Smooth muscle cell of the brain vasculature (primary cell): ENCODE data around the gene POC5.
A peak's percentile ranks its signal among the peaks of the same experiment; 100 is the strongest.
"Not testable (repeated sequence)": the region's sequence is repeated elsewhere in the genome, so short reads cannot be mapped to it uniquely, and the experiment has no call there.

Experiments
- DNase-seq: peaks from one replicate; pipeline ENCODE4 v3.0.0-alpha.2; 2012; ENCODE audit warnings: low read depth, low spot score

The POC5 gene

GRCh38 chr5:75706775-75707174 is 10.5 kb downstream of the POC5 start:
- DNase-seq: no peak

DNA sequence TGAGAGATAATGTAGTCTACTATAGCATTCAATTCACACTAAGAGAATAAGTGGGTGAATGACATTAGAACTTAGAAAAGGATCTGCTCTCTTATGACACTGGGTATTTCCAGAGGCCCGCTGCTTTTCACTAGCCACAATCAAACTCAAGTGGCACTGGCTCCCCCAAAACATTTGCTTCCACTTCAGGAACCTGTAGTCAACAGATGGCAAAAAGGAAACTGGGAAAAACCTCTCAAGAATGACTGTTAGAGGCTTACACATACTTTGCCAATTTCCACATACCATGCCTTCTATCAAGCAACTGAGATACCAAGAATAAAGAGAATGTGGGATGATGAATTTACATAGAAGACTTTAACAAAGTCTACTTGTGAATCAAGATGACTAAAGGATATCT is 11.2 kb downstream of the POC5 start:
- no peak for DNase-seq

GRCh38 chr5:75701856-75702255 is 15.4 kb downstream of the POC5 start:
- no peak for DNase-seq

- DNase-seq: not testable (repeated sequence)
Measured at GRCh38 chr5:75695472-75696351, 21.5 kb downstream of the POC5 start.

DNA sequence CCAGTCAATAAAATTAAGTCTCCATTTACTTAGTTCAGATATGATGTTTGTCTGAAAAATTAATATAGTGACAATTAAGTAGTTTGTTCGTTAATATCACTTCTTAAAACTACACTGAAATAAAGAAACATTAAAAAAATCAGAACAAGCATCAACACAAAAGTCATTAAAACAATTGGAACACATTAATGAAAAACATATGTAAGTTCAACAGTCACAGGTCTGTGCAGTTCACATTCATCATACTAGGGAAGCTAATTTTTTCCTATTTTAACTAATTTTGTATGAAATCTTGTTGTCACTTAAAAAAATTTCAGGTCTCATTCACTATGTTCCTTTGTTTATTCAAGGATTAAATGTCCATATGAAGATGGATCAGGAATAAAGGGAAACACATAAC is 22.5 kb downstream of the POC5 start:
- DNase-seq: no peak

DNA sequence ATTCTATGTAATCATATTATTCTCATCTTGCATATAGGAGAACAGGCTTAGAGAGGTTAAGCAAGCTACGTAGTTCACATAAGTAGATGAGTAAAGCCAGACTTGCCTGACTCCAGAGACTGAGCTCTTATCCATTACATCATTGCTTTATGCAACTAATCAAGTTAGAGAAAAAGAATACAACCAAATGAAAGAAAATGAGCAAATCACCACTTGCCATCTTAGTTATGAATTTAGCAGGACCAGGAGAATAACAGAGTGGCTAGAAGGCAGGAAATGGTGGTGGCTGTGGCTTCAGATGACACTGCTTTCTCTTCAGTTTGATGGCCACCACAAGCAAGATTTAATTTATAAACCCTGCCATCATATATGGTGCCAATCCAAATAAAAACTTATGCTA is 26.6 kb downstream of the POC5 start:
- no peak for DNase-seq

- no peak for DNase-seq
Measured at GRCh38 chr5:75686480-75686879, 30.8 kb downstream of the POC5 start.

DNA sequence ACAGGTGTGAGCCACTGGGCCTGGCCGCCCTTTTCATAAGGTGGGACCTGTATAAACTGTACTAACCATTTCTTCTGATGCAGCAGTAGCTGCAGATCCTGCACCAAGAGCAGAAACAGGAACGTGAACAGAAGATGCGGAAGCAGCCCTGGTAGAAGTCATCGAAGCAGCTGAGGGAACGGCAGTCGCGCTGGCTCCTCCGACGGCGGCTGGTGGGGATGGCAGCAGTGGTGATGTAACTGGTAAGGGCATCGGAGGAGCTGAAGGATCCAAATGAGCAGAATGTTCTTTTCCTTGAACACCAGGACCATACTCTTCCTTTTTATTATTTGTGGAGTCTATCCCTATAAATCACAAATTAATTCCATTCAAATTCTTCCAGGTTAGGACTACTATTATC is 32.1 kb downstream of the POC5 start:
- no peak for DNase-seq

- peak; percentile 7 for DNase-seq
Measured at GRCh38 chr5:75681125-75681830, 36.0 kb downstream of the POC5 start.

DNA sequence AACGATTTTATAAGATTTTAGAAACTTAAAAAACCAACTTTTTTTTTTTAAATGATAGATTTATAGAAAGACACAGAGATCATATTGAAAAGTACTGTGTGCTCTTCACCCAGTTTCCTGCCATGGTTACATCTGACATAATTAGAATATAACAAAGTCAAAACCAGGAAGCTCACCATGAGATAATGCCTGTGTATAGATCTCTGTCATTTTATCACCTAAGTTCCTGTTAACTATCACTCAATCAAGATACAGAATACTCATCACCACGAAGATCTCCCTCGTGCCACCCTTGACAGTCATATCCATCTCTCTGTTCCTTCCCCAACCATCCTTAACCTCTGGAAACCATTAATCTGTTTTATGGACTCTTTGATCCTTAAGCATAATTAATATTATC is 39.1 kb downstream of the POC5 start:
- no peak for DNase-seq

DNA sequence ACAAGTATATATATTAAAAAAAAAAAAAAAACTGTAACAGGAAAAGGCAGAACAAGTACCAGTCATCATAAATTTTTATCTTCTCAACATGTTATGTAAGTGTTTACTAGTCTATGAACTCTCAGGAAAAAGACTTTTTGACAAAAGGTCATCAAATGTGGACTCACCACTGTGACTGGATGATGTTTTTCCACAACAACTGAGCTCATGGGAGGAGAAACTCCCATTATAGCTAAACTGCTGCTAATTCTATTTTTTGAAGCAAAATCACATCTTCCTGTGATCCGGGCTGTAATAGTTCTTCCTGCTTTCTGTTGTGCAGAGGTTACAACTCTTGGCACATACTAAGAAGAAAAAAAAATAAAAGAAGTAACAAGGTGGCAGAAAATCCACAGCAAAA is 39.6 kb downstream of the POC5 start:
- DNase-seq: no peak

- DNase-seq: no peak
Measured at GRCh38 chr5:75675783-75676182, 41.5 kb downstream of the POC5 start.

DNA sequence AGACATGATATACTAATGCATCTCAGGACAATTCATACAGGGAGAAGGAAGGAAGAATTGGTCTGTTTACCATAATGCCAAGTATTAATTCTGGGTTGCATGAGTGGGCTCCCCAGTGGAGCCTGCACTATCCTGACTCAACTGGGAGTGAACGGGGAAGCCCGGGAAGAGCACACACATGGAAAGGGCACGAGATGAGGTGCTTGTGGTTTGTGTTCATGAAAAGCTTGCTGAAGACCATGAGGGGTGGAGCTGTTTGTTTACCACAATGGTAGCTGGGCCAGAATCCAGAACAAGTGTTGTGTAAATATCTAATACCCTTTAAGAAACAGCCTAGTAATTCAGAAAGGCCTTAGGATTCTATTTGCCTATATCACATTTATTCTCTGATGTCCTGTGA is 44.6 kb downstream of the POC5 start:
- no peak for DNase-seq

DNA sequence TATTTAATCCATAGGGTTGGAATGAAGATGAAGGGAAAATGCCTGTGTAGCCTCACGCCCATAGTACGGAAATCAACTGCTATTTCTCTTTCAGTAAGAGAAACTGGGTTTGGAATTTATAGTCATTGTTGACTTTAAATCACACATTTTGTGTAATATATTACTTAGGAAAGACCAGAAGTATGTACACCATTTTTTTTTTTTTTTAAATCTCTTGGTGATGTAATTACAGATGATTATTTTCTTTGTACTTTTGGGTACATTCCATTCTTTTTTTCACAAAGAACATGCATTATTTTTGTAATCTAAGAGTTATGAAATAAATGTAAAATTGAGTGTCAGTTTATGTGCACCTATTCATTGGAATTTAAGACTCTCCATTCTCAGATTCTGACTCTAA is 45.7 kb downstream of the POC5 start:
- no peak for DNase-seq

DNA sequence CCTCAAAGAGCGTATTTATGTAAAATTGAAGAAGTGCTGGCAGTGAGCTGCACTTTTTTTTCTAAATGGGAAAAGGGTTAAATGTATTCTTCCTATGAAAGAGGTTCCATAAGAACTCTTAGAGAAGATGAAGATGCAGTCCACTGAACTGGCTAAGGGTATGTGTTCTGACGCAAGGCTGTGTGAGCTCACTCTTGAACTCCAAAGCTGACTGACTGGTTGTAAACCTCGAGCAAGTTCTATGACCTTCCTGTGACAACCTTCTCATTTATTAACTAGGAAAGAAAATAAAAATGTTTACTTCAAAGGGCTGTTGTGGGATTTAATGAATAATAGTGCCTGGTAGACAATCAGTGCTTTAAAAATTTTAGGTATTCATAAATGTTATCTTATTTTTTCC is 46.7 kb downstream of the POC5 start:
- DNase-seq: no peak

GRCh38 chr5:75668977-75669689 is 48.1 kb downstream of the POC5 start:
- DNase-seq: no peak

GRCh38 chr5:75668445-75668844 is 48.8 kb downstream of the POC5 start:
- DNase-seq: no peak

DNA sequence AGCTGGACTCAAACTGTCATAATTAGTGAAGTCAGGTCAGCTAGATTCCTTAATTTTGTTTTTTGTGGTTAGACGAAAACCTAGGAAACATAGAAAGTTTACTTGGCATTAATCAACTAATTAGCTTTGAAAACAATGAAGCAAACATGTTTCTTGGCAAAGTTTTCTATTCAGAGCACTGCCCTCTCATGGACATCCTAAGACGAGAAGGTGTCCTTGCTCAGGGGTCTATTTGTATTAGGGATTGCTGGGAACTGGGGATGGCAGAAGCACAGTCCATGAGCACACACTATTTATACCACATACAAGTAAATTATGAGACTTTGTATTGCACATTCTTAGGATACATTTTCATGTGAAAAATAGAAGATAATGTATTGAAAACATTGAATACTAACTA is 49.7 kb downstream of the POC5 start:
- DNase-seq: no peak

DNA sequence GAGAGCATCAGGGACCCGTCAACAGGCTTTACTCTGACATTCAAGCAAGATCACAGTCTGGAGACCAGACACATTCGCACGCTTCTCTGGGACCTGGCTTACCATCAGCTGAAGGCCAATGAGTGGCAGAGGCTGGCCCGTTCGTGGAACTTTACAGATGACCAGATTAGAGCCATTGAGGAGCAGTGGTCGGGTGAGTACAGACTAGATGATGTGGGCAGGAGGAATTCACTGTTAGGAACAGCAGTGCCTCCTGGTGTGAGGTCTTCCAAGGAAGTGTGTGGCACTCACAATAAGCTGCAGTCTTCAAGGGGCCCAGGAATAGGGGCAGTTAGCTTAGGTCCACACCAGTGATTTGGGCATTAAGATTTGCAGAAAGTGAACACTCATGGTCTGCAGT is 50.4 kb downstream of the POC5 start:
- DNase-seq: no peak

GRCh38 chr5:75664979-75665378 is 52.3 kb downstream of the POC5 start:
- no peak for DNase-seq

GRCh38 chr5:75663579-75664284 is 53.5 kb downstream of the POC5 start:
- DNase-seq: no peak

GRCh38 chr5:75662061-75662460 is 55.2 kb downstream of the POC5 start:
- DNase-seq: no peak
